ENCODE results near the gene PNISR. TPM values are rescaled to one million over a fixed set of nuclear protein-coding genes. Genes with fewer than 3 reads are reported as not detected.
A peak's percentile ranks its signal among the peaks of the same experiment; 100 is the strongest.
"Not testable (repeated sequence)": the region's sequence is repeated elsewhere in the genome, so short reads cannot be mapped to it uniquely, and the experiment has no call there.

PNISR gene, protein sequence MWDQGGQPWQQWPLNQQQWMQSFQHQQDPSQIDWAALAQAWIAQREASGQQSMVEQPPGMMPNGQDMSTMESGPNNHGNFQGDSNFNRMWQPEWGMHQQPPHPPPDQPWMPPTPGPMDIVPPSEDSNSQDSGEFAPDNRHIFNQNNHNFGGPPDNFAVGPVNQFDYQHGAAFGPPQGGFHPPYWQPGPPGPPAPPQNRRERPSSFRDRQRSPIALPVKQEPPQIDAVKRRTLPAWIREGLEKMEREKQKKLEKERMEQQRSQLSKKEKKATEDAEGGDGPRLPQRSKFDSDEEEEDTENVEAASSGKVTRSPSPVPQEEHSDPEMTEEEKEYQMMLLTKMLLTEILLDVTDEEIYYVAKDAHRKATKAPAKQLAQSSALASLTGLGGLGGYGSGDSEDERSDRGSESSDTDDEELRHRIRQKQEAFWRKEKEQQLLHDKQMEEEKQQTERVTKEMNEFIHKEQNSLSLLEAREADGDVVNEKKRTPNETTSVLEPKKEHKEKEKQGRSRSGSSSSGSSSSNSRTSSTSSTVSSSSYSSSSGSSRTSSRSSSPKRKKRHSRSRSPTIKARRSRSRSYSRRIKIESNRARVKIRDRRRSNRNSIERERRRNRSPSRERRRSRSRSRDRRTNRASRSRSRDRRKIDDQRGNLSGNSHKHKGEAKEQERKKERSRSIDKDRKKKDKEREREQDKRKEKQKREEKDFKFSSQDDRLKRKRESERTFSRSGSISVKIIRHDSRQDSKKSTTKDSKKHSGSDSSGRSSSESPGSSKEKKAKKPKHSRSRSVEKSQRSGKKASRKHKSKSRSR
- polyA plus RNA-seq (2011; rRNA removed) (19.0 and 31.9 TPM in 2 replicates), polyA minus RNA-seq (2011; rRNA and poly(A)+ RNA removed) (20.4 and 21.3 TPM in 2 replicates)

GRCh38 chr6:99424761-99425646 lies at the start of gene PNISR:
Gene PNISR, minus strand, starts transcription at chr6:99425308. Its CDS starts 10,649 bp downstream, at chr6:99414659.
- CTCF ChIA-PET = interaction anchor here (0.8 to 1.7 kb wide), 3 partner anchors 9 to 95 kb away, joined by 3 to 9 read pairs (median 4); no protein-coding TSS in a partner anchor

DNA sequence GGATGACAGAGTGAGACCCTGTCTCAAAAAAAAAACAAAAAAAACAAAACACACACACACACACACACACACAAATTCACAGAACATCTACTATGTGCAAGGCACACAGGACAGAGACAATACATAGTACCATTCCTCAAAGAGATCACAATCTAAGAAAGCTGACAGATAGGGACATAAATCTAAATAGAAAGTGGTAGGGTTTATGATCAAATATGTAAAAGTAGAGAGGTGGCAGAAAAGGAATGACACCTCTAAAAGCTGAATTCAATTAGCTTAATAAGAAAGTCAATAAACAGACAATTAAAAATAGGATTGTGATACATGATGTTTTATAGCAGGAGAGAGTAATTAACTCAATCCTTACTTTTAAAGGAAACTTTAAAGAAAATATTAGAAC lies 48.6 kb upstream of the PNISR start:
- Histone ChIP-seq H3K4me3 (ENCODE audit: low read depth, low read length) (no peak overlapping the region), H3K27me3 (ENCODE audit: control insufficient read depth, insufficient read depth, low read length) (no peaks in the 10 kb centered on the region), H3K36me3 (ENCODE audit: control insufficient read depth, insufficient read depth, low read length) (no peaks in the 10 kb centered on the region)
- ChIA-PET POLR2A (no interaction called here), CTCF (interaction anchor here (0.6 to 2.5 kb wide), 3 partner anchors 12 to 273 kb away, joined by 3 to 10 read pairs (median 3); no protein-coding TSS in a partner anchor)
- no peak for DNase-seq (ENCODE audit: low read depth)
- no peak for TF ChIP-seq CTCF (IDR thresholded peaks at IDR 0.05; ENCODE audit: insufficient read depth, low read depth, low read length)

More at GRCh38 chr6:99424761-99425646, at the start of gene PNISR:
- peak; percentile 94 for DNase-seq (ENCODE audit: low read depth)
- H3K27me3 ChIP-seq (ENCODE audit: control insufficient read depth, insufficient read depth, low read length) = no peaks in the 10 kb centered on the region
- POLR2A ChIA-PET = interaction anchor here (1.0 kb wide), 1 partner anchor 31 kb away, joined by 3 read pairs; the partner anchor contains the start of gene COQ3
- TF ChIP-seq CTCF (IDR thresholded peaks at IDR 0.05; ENCODE audit: insufficient read depth, low read depth, low read length) = no peak
- H3K4me3 ChIP-seq (ENCODE audit: low read depth, low read length) = peak within 1 kb of the TSS; percentile 45
- H3K36me3 ChIP-seq (ENCODE audit: control insufficient read depth, insufficient read depth, low read length) = no peaks in the 10 kb centered on the region

DNA sequence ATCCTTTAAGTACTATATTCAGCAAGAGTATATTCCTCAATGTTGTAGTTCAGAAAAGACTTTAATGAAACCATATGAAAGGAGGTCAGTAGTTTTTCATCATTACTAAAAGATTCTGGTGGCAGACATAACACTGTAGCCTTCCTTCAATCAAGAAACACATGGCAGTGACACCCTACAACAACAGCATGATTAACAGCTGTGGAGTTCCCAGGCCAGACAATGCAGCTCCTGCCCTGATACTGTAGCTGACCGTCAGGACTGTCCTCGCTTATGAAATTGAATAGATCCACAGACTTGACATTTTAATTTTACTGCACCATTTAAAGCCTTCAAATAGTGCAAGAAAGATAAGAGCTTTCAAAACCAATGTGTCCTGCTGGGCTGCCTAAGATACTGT lies 46.5 kb upstream of the PNISR start:
- Histone ChIP-seq H3K4me3 (ENCODE audit: low read depth, low read length) (no peak overlapping the region), H3K27me3 (ENCODE audit: control insufficient read depth, insufficient read depth, low read length) (no peaks in the 10 kb centered on the region), H3K36me3 (ENCODE audit: control insufficient read depth, insufficient read depth, low read length) (no peaks in the 10 kb centered on the region)
- POLR2A ChIA-PET = no interaction called here
- no peak for DNase-seq (ENCODE audit: low read depth)
- TF ChIP-seq CTCF (IDR thresholded peaks at IDR 0.05; ENCODE audit: insufficient read depth, low read depth, low read length) = no peak
- CTCF ChIA-PET = interaction anchor here (4.1 kb wide), 1 partner anchor 274 kb away, joined by 16 read pairs; no protein-coding TSS in a partner anchor

- Histone ChIP-seq H3K36me3 (ENCODE audit: control insufficient read depth, insufficient read depth, low read length) (no peaks in the 10 kb centered on the region; the same call in 1 of the 2 replicates), H3K4me3 (ENCODE audit: low read depth, low read length) (no peak overlapping the region), H3K27me3 (ENCODE audit: control insufficient read depth, insufficient read depth, low read length) (no peaks in the 10 kb centered on the region)
- POLR2A ChIA-PET = no interaction called here
- TF ChIP-seq CTCF (IDR thresholded peaks at IDR 0.05; ENCODE audit: insufficient read depth, low read depth, low read length) = peak; percentile 66
- DNase-seq (ENCODE audit: low read depth) = no peak
- CTCF ChIA-PET = interaction anchor here (0.8 to 1.4 kb wide), 7 partner anchors 9 to 356 kb away, joined by 3 to 5 read pairs (median 3); no protein-coding TSS in a partner anchor
These were observed 42.5 kb upstream of the PNISR start for GRCh38 chr6:99467509-99468106.

- POLR2A ChIA-PET; H3K36me3 ChIP-seq (ENCODE audit: control insufficient read depth, insufficient read depth, low read length); H3K4me3 ChIP-seq (ENCODE audit: low read depth, low read length); CTCF ChIA-PET; DNase-seq (ENCODE audit: low read depth); H3K27me3 ChIP-seq (ENCODE audit: control insufficient read depth, insufficient read depth, low read length): not testable (repeated sequence)
These were observed 34.0 kb upstream of the PNISR start for GRCh38 chr6:99459133-99459532.
